Osteoblast (primary cell): ENCODE results near the gene SAMD7. TPM values are rescaled to one million over a fixed set of nuclear protein-coding genes. Genes with fewer than 3 reads are reported as not detected.

Experiments used
- DNase-seq: peaks from one replicate; pipeline ENCODE4 v3.0.0; 2011; ENCODE audit warnings: low spot score, mixed read lengths; ENCODE audit not compliant: insufficient read length; ENCODE audit errors: missing footprints
- H2AFZ ChIP-seq: 2 replicates; pipeline ENCODE4 v1.6.0; 2011; ENCODE audit warnings: mild to moderate bottlenecking, low read length
- H3K27ac ChIP-seq: 2 replicates; pipeline ENCODE4 v1.5.1; 2011; ENCODE audit warnings: mild to moderate bottlenecking, low read depth, low read length, moderate library complexity
- H3K27me3 ChIP-seq: 2 replicates; pipeline ENCODE4 v1.6.0; 2012; ENCODE audit warnings: mild to moderate bottlenecking, control low read depth, inconsistent platforms, low read length, moderate library complexity; ENCODE audit not compliant: insufficient read depth
- H3K36me3 ChIP-seq: 2 replicates; pipeline ENCODE4 v1.5.1; 2011; ENCODE audit warnings: mild to moderate bottlenecking, low read length, control low read depth, moderate library complexity; ENCODE audit not compliant: insufficient read depth
- H3K4me1 ChIP-seq: 2 replicates; pipeline ENCODE4 v1.5.1; 2011; ENCODE audit warnings: mild to moderate bottlenecking, low read length, control low read depth, moderate library complexity; ENCODE audit not compliant: insufficient read depth
- H3K4me2 ChIP-seq: 2 replicates; pipeline ENCODE4 v1.6.0; 2011; ENCODE audit warnings: mild to moderate bottlenecking, low read length; ENCODE audit not compliant: insufficient read depth
- H3K4me3 ChIP-seq: fragments of 200-600 bp; sonication (generic); 3 replicates; pipeline ENCODE4 v1.5.1; 2012; ENCODE audit warnings: mild to moderate bottlenecking, low read length, inconsistent platforms; ENCODE audit not compliant: insufficient read depth
- H3K79me2 ChIP-seq: 2 replicates; pipeline ENCODE4 v1.6.0; 2012; ENCODE audit warnings: mild to moderate bottlenecking, low read length, control low read depth, inconsistent platforms; ENCODE audit not compliant: insufficient read depth
- H3K9me3 ChIP-seq: 2 replicates; pipeline ENCODE4 v1.5.1; 2011; ENCODE audit warnings: low read depth, low read length, control low read depth
- H4K20me1 ChIP-seq: 2 replicates; pipeline ENCODE4 v1.6.0; 2012; ENCODE audit warnings: mild to moderate bottlenecking, low read length, control low read depth; ENCODE audit not compliant: insufficient read depth
- total RNA-seq: library from RNA; depleted of rRNA; stranded (reverse); fragments of >200 nt; gene quantifications from 2 replicates; pipeline ENCODE4 v1.2.3, GENCODE V29; 2012
- TF ChIP-seq, protein P1 (sequence below): IDR thresholded peaks from 2 replicates; pipeline ENCODE4 v1.5.1; 2011; ENCODE audit warnings: mild to moderate bottlenecking, low read depth, low read length, moderate library complexity; ENCODE audit errors: extremely low read depth

SAMD7 gene
- total RNA-seq, 1 donor = not detected

DNA sequence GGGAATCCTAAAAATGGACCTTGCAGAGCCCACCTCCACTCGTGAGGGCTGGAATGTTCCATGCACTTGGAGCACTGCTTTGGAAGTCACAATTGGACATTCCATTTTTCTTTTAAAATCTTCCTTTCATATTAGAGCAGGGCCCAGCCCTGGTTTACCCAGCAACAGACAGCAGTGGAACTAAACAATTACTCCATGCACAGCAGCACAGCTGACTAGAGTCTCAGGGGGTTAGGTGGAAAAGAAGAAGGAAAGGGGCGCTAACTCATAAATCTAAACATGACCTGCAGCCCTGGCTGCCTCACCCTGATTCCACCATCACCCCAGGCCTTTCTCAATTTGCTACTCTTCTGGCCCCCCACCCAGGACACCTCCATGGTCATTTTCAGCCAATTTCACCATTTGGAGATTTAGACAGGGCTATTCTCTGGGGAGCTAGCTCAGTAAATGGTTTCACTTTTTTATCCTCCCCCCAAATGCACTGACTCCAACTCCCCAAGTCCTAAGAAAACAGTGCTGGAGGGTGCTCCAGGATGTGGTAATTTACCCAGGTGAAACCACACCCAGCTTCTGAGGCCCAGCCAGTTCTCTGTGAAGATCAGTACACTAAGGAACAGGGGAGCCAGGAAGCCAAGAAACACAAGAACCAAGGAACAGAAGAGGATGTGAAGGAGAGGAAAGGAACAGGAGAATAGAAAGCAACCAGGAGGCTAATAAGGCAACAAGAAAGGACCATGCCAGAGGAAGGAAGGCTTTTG, 40.1 kb upstream of the SAMD7 start:
- H3K27me3 ChIP-seq = peaks cover 7% of the 10 kb centered on the region
- H2AFZ ChIP-seq = no peak overlapping the region
- TF ChIP-seq, protein P1, sequence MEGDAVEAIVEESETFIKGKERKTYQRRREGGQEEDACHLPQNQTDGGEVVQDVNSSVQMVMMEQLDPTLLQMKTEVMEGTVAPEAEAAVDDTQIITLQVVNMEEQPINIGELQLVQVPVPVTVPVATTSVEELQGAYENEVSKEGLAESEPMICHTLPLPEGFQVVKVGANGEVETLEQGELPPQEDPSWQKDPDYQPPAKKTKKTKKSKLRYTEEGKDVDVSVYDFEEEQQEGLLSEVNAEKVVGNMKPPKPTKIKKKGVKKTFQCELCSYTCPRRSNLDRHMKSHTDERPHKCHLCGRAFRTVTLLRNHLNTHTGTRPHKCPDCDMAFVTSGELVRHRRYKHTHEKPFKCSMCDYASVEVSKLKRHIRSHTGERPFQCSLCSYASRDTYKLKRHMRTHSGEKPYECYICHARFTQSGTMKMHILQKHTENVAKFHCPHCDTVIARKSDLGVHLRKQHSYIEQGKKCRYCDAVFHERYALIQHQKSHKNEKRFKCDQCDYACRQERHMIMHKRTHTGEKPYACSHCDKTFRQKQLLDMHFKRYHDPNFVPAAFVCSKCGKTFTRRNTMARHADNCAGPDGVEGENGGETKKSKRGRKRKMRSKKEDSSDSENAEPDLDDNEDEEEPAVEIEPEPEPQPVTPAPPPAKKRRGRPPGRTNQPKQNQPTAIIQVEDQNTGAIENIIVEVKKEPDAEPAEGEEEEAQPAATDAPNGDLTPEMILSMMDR = no peak
- H3K36me3 ChIP-seq = no peaks in the 10 kb centered on the region
- no peaks in the 10 kb centered on the region for H3K9me3 ChIP-seq
- H3K27ac ChIP-seq = no peak overlapping the region
- no peaks in the 10 kb centered on the region for H3K79me2 ChIP-seq
- no peak overlapping the region for H3K4me3 ChIP-seq
- no peaks in the 10 kb centered on the region for H4K20me1 ChIP-seq
- DNase-seq = no peak
- H3K4me2 ChIP-seq = no peak overlapping the region
- no peaks in the 10 kb centered on the region for H3K4me1 ChIP-seq

- DNase-seq = no peak
- Histone ChIP-seq H3K4me1 (no peaks in the 10 kb centered on the region), H3K4me3 (no peak overlapping the region), H3K36me3 (no peaks in the 10 kb centered on the region), H3K27me3 (peaks cover 2% of the 10 kb centered on the region), H3K4me2 (no peak overlapping the region), H4K20me1 (no peaks in the 10 kb centered on the region), H2AFZ (no peak overlapping the region), H3K9me3 (no peaks in the 10 kb centered on the region), H3K79me2 (no peaks in the 10 kb centered on the region), H3K27ac (no peak overlapping the region)
- TF ChIP-seq, protein P1 = no peak
Measured at GRCh38 chr3:169879013-169879557, 32.3 kb upstream of the SAMD7 start.

GRCh38 chr3:169879845-169880575, 31.4 kb upstream of the SAMD7 start:
- H3K36me3 ChIP-seq = no peaks in the 10 kb centered on the region
- no peaks in the 10 kb centered on the region for H4K20me1 ChIP-seq
- H3K9me3 ChIP-seq = no peaks in the 10 kb centered on the region
- H3K4me2 ChIP-seq = no peak overlapping the region
- no peak overlapping the region for H3K27ac ChIP-seq
- TF ChIP-seq, protein P1 = no peak
- H3K4me3 ChIP-seq = no peak overlapping the region
- H3K27me3 ChIP-seq = no peaks in the 10 kb centered on the region
- no peak for DNase-seq
- H2AFZ ChIP-seq = no peak overlapping the region
- H3K4me1 ChIP-seq = no peaks in the 10 kb centered on the region
- H3K79me2 ChIP-seq = no peaks in the 10 kb centered on the region
